GM23248 (cell line): ENCODE data around the gene WDR19.

Experiments used
- EZH2 ChIP-seq: fragments of 200-600 bp; sonication (generic); IDR thresholded peaks from 2 replicates; pipeline ENCODE4 v1.6.1; 2018; ENCODE audit warnings: antibody characterized with exemption, mild to moderate bottlenecking; ENCODE audit not compliant: insufficient read depth, poor library complexity, severe bottlenecking
- EZH2phosphoT487 ChIP-seq: fragments of 200-600 bp; sonication (generic); IDR thresholded peaks from 2 replicates; pipeline ENCODE4 v1.6.1; 2018; ENCODE audit warnings: antibody characterized with exemption, moderate library complexity, mild to moderate bottlenecking, low read depth; ENCODE audit not compliant: insufficient read depth

- TF ChIP-seq EZH2 (no peak), EZH2phosphoT487 (no peak)
Measured at GRCh38 chr4:39303871-39304270, 121.5 kb downstream of the WDR19 start.
